Fibroblast of peridontal ligament (primary cell): ENCODE results near the gene CLEC2L.

Experiments
- DNase-seq: peaks from one replicate; pipeline ENCODE4 v3.0.0-alpha.2; 2010; ENCODE audit errors: extremely low read depth

Gene CLEC2L

DNA sequence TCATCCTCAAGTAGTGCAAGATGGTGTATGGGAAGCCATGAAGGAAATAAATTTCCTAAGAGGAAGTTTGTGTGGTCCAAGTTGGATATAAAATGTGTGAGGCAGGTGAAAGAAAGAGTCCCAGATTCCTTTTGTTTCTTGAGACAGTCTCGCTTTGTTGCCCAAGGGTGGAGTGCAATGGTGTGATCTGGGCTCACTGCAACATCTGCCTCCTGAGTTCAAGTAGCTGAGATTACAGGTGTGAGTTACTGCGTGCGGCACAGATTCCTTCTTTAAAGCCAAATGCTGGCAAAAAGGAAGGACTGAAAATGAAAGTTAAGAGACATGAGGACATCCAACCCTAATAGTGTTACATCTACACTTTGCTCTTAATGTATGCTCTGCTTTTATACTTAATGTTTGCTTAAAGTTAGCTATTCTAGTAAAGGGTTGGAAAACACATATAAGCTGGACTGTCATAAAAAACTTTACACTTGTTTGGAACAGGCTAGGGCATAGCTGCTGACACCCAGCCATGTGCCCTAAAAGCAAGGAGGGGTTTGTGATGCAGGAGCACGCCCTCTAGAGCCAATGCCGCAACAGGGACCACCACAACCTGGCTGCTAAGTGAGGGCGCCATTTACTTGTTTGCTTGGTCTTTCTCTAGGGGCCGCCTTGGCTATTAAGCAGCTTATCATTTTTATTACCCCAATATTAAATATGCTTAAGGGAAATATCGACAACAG, 34.5 kb downstream of the CLEC2L start:
- no peak for DNase-seq

DNA sequence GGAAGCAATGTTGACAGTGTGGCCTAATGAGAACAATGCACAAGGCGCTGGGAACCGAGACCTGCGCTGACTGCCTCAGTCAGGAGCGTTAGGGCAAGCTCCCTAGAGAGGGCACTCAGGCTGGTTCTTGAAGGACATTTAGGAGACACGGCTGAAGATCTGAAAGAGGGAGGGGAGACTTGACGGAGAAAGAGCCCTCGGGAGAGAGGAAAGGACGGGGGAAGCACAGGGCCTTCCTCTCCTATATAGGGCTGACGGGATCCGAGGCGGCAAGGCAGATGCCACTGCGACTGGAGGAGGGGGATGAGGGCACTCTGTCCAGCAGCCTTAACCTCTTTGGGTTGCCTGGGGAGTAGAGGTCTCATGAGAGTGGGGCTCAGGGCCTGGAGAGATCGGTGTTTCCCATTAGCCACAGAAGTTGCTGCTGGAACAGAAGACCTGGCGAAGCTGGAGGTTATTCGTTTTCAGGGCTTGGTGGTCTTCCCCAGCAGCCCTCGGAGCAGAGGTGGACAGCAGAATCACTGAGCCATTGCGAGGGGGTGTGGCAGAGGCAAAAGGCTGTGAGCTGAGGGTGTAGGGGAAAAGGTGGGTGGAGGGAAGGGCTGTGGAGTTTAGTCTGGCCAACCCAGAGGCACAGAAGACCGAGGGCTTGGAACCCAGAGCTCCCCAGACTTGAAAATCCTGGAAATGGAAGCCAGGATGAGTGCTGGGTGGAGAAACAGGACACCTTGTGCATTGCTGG, 36.0 kb downstream of the CLEC2L start:
- DNase-seq: no peak

DNA sequence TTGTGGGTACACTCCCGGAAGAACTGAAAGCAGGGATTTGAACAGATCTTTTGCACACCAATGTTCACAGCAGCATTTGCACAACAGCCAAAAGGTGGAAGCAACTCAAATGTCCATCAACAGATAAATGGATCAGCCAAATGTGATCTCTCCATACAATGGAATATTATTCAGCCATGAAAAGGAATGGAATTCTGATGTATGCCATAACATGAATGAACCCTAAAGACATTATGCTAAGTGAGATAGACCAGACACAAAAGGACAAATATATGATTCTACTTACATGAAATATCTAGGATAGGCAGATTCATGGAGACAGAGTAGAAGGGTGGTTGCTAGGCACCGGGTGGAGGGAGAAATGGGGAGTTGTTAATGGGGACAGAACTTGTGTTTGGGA, 36.7 kb downstream of the CLEC2L start:
- no peak for DNase-seq

DNA sequence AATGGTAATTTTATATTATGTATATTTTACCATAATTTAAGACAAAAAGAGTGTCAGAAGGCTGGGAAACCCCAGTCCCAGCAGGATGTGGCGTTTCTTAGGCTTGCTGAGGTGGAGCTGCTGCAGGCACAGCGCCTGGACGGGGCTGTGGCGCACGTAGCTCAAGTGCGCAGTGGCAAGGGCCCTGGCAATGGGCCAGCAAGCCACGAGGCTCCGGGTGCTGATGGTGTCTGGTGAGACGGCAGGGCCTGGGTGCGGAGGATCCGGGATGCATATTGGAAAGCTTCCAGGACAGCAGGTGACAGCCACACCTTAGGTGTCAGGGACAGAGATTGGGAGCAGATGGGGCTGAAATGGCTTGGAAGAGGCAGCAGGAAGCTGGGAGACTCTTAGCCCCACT, 37.2 kb downstream of the CLEC2L start:
- DNase-seq: no peak

DNA sequence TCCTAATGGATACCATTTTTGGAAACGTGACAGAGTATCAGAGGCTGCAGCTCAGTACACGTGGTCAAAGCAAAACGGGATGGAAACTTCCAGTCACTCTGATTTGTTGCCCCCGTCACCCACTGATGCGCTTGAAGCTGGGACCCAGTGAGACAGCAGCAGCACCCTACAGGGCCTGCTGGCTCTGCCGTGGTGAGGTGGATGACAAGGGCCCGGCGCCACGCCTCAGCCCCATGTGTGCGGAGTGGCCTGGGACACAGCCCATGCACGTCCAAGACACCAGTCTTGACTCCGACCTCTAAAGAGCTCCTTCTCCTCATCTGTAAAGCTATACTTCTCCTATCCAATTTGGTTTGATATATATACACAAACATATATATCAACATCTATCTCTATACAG, 39.0 kb downstream of the CLEC2L start:
- DNase-seq: no peak

DNA sequence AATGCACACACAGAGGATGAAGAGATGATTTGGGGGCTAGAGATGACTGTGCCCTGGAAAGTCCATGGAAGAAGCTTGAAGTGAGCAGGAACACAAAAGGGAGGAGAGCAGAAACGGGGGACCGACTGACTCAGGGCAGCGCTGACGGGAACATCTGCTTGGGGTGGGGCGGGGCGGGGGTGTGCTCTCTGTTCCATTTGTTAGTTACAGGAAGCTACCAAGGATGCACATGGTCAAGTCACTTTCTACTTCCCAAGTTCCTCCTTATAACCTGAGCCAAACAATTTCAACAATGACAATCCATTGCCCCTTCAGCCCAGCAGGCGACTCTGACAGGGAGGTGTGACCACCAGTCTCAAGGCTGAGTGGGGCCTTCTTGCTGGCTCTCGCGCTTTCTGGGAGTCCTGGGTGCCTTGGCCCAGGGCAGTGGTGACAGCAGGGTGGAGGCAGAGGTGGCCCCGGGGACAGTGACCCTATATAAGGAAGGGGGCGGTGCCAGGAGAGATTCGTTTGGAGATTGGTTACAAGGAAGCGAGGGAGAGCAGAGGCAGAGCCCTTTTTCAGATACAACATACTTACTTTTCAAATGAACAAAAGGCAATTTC, 39.6 kb downstream of the CLEC2L start:
- no peak for DNase-seq

DNA sequence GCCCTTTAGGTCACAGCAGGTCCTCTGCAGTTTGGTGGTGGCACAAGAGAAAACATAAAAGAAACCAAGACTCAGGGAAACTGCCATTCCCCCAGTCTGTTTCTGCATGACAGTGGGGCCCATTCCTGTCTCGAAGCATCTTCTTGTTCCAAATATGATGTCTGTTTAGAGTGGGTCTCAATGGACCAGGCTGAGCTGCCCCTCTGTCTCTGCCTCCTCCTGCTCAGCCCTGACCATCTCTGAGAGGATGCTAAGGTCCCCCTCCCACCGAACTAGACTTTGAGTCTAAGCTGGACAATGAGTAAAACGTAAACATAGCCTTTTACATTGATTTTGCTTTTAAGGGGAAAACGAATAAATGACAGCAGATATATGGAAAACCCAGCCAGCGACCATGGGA, 40.4 kb downstream of the CLEC2L start:
- no peak for DNase-seq

DNA sequence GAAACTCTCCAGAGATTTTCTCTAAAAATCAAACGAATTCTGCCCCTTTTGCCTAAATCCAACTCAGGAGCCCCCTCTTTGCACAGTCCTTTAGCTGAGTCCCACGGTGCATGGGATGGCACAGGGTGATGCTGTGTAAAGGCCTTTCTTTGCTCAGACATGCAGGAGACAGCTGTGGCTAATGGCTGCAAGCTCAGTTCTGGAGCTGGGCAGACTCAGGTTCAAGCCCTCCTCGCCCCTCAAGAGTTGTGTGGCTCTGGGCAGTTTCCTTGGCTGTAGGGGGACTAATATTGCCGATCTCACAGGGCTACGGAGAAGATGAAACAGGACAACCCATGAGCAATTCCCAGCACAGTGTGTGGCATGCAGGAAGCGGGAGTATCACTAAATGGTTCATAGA, 42.6 kb downstream of the CLEC2L start:
- DNase-seq: no peak

DNA sequence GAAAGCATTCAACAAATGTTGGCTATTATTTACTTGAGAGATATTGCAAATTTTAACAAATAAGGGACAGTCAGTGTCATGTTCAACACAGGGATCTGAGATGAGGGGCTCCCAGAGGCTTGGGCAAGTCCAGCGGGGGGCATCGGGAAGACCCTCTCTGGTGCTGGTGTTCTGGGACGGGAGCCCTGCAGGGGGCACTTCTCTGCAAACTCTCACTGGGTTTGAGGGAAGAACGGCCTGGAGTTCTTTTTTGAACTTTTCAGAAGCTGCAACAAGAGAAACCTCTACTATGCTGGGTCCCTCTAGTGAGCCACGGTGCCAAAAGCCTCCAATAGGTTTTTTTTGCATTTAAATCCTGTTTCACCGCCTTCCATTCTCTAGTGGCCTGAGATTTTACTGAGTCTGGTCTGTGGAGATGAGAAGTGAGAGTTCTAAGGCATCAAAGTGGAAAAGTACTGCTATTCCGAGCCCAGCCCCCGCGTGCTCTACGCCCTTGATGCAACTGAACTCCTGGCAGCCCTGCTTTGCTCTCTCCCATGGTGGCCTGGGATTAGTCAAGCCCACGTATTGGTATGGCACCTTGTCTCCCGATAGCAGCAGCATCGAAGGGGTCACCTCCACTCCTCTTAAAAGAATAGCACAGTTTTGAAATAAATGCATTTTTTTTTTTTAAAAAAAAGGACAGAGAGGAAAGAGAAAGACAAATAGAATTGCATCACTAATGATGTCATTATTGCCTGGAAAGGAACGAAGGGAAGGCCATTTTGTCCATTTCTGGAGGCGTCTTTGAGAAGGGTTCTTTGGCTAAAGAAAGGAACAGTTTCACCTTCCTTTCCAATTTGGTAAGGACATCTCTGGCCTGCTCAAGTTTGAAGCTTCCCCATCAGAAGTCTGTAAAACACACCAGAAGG, 43.5 kb downstream of the CLEC2L start:
- no peak for DNase-seq

DNA sequence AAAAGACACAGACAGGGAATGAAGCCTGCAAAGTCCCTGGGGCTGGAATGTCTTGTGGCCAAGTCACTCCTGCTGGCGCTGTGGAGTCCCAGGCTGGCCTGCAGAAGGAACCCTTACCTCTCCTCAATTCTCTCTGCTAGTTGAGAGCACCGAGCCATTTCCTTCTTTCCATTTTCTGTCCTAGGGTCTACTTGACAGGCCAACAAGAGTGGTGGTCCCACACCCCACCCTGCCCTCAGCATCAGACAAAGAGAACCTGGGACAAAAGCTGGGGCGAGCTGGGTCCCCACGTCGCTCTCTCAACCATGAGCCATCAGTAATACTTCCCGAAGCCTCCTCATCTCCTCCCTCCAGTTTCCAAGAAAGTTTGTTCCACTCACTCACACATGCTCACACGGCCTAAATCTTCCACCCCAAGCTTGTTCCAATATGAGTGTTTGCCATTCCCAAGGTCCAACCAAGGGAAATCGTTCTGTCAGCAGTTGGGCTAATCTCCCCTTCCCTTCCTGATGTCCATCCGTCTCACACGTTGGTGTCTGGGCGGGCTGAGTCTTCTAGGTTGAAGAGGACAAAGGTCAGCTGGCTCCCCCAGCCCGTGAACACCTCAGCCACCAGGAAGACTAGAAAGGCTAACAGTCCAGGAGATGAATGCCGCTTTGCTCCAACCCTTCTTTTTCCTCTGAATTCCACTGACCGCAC, 44.3 kb downstream of the CLEC2L start:
- no peak for DNase-seq

DNA sequence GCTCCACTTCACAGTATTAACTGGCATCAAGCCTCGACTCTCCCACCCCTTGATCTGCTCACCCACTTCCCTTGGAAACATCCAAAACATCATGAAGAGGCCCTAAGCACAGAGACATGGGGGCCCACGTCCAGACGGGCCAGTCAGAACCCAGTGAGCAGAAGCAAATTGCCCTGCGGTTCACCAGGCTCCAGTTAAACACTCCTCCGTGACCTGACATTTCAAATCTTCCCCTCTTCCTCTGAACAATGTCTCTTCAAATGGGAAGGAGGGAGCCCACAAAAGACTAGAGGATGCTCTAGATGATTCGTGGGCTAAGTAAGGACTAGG, 44.8 kb downstream of the CLEC2L start:
- no peak for DNase-seq

DNA sequence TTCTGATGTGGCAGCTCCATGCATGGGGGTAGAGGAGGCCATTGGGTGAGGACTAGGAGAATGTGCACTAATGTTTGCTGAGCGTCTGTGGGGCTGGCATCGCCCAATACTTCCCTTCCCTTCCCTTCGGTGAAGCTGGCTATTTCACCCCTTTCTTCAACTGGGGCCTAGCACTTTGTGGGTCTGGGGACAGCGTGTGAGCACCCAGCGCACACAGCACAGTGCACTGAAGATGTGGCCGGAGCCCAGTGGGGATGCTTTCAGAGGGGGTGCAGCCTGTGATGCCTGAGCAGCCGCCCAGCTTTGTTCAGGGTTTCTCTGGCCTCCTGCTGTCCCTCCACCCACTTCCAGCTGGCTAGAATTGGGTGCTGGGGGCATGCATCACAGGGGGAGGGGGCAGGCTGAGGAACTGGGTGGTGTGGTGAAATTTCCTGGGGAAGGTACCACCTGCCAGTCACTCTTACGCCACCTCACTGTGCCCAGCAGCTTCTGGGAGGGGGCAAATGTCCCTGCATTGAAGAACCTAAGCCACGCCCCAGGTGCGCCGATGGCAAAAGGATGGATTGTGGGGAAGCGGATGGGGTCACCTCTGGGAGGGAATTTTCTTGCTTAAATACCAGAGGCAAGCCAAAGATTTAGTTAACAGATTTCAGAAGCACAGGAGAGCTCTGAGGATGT, 45.5 kb downstream of the CLEC2L start:
- no peak for DNase-seq

DNA sequence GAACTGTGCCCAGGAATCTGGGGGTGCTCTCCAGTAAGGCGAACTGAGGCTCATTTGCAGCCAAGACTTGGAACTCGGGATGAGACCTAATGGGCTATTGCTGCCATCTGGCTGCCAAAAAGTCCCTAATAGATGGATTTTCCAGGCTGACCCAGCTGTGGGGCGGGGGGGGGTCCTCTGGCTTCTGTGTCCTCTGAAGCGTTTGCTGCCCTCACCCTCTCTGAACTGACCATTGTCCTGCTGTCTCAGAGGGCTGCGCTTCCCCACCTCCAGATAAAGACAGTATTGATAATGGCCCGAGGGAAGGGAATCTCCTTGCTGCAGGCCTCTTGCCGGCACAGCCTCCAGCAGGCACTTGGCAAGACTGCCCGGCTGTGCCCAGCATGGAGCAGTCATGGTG, 46.6 kb downstream of the CLEC2L start:
- DNase-seq: no peak

DNA sequence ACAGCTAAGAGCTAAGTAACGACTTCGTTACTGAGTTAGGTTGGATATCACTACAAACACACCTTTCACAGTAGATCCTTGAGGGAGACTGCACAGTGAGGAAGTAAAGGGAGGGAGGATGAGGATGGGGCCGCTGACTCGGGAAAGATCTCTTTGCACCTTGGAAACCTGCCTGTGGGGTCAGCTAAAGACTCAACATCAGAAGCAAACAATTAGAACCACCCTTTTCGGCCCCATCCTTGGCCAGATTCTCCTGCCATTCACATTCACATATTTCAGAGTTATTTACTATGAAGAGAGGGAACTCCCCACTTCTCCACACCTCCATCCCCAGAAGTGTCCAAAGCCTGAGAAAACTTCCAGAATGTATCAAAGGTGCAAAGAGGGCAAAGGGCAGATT, 47.1 kb downstream of the CLEC2L start:
- no peak for DNase-seq

DNA sequence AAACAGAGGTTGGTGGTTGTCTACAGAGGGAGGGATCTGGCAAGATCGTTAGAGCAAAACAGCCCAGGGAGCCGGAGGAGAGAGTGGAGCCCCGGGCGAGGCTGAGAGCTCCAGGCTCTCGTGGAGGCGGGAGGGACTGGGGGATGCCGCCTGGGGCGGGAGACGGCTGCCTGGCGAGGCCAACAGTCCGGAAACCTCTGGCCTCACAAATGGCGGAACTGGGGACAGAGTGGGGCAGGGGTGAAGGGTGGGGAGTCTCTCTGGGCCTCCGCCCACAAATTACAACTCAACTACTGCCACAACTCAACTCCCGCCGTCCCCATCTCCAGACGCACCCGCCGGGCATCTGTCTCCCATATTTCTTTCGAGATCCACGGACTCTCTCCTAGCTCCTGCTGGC, 47.7 kb downstream of the CLEC2L start:
- no peak for DNase-seq

DNA sequence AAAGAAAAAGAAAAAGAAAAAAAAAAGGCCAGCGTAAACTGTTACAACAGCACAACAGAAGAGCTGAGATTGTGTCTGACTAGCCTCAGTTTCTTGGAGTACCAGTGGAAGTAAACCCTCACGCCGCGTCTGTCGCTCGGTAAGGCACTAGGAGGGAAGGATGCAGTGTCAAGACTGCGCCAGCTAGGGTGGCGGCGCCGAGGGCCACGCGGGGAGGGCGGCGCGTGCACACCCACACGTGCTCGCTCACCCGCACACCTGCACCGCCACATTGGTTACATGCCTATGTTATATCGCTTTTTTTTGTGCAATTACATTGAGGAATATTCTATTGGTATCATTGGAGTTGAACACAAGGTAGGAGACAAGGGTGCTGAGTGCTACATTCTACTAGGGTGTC, 48.2 kb downstream of the CLEC2L start:
- no peak for DNase-seq

DNA sequence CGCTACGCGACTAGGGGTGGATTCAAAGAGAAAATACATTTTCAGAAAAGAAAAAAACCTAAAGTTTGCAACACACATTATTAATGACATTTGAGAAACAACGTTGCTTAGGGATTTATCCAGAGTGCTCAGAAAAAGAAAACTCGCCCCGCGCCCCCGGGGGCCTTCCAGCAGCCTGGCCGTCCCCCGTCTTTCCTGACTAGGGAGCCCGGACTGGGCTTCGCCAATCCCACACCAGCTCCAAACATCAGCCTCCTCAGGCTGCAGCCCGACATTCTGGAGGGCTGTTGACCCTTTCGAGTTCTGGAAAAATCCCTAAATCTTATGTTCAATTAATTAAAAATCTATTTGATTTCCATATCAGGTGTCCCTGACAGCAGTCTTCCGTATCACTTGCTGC, 48.6 kb downstream of the CLEC2L start:
- no peak for DNase-seq

DNA sequence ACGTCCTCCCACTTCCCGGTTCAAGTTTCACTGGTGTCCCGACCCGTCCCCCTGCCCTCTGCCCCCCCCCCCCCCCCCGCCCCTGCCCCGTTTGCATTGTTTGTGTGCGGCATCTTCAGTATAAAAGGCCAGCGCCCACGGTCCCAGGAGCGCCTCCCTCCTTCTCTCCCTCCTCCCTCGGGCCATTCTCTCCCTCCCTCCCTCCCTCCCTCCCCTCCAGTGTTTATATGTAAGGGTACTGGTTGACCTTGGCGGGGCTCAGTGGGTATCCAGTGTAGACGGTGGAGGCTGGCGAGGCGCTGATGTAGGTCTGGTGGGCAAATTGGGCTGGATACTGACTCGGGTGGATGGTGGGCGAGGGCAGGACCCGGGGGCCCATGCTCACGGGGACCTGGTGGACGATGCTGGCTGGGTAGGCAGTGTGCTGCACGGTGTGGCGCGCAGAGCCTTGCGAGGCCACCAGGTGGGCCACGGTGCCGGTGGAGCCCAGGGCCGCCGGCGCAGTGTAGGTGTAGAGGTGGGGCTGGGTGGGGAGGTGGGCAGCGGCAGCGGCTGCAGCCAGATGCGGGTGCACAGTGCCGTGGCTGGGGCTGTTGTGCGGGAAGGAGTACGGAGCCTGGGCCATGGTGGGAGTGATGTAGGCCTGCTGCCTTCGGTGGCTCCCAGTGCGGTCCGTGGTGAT, 49.4 kb downstream of the CLEC2L start:
- DNase-seq: no peak

DNA sequence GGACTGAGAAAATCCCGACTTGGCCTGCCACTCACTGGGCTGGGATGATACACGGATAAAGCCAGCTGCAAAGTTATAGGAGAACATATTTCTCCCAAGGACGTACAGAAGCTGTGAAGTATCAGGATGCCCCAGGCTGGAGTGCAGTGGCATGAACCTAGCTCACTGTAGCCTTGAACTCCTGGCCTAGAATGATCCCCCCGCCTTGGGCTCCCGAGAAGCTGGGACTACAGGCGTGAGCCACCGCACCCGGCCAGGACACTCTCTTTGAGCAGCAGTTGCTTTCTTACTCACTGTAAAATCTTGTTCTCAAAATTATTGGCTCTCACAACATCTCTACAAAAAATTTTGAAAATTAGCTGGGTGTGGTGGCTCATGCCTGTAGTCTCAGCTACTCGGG, 50.4 kb downstream of the CLEC2L start:
- no peak for DNase-seq

DNA sequence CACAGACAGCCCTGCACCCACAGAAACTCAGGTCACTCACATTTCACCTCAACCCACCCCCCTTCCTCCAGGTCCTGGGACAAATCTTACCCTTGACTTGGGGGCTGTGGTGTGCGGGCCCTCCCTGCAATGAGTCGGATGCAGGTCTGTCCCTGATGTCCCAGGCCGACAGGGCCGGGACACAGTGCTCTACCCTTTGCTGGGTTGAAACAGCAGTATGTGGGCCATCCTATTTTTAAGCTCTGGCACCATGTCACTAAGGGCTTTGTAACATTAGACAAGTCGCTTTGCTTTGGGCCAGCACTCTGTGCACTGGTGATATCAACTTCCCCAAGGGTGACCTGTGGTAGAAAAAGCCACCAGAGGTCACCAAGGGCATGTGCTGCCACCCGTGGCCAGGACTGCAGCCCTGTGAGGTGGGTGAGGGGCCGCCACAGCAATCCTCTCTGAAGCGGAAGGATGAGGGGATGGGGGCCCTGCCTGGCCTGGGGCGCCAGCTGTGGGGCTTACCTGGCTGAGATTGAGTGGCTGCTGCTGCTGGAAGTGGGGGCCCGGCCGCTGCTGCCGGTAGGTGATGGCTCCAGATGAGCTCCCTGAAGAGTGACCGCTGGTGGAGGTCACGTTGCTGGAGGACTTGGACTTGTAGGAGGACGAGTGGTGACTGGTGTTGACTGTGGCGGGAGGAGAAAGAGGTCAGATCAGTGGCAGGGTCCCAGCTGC, 51.3 kb downstream of the CLEC2L start:
- DNase-seq: no peak
